HepG2 (cell line): Measurements from ENCODE around the gene CAT. TPM values are rescaled to one million over a fixed set of nuclear protein-coding genes. Genes with fewer than 3 reads are reported as not detected.

Experiments used
- ATAC-seq: fragments of 200-7000 bp; cut with Tn5 transposase; 3 replicates; pipeline ENCODE4 v1.9.1; 2020; ENCODE audit warnings: mild to moderate bottlenecking, moderate library complexity
- BruUV-seq: library from RNA; stranded (reverse); fragments of 400-500 nt; replicated peaks from 2 replicates; lab custom pipeline; 2021; lab: Mats Ljungman, UMichigan
- CTCF ChIA-PET: fragments of 300-600 bp; formaldehyde crosslinking; extraction: SDS; loops from one replicate; lab custom pipeline; 2021; ENCODE audit warnings: low total read pairs, inconsistent platforms, low intra/inter-chr PET ratio; lab: Yijun Ruan, JAX
- POLR2A ChIA-PET: fragments of 350-600 bp; sonication (Branson Sonifier 250); formaldehyde crosslinking; loops from one replicate; lab custom pipeline; 2020; ENCODE audit warnings: antibody characterized with exemption, inconsistent platforms; lab: Yijun Ruan, JAX
- DNase-seq: peaks from one replicate; pipeline ENCODE4 v3.0.0-alpha.2; 2015; ENCODE audit warnings: low spot score
- FAIRE-seq: peaks from 3 replicates; lab custom pipeline; 2011; peaks lifted over from hg19 to GRCh38; lab: Jason Lieb, UNC
- H2AFZ ChIP-seq: one replicate; pipeline ENCODE4 v1.6.1; 2011; ENCODE audit warnings: low read length, inconsistent platforms
- H3K27ac ChIP-seq: fragments of 300-600 bp; 3 replicates; pipeline ENCODE4 v1.8.0; 2011; ENCODE audit warnings: mixed run types, mild to moderate bottlenecking, mixed read lengths, low read length, inconsistent platforms; ENCODE audit not compliant: insufficient read depth; ENCODE audit errors: extremely low read length
- H3K27me3 ChIP-seq, 2 experiments: fragments of 200-600 bp in 1 of 2; 2 replicates in 1 of 2; 3 replicates in 1 of 2; pipeline versions ENCODE4 v1.6.0 to v1.8.0; 2011; ENCODE audit warnings: low read length in 2 of 2, mild to moderate bottlenecking in 2 of 2, moderate library complexity in 2 of 2, inconsistent platforms in 1 of 2; ENCODE audit not compliant: insufficient read depth in 2 of 2, control insufficient read depth in 1 of 2
- H3K36me3 ChIP-seq, 2 experiments: fragments of 200-600 bp in 1 of 2; replicated peaks in 1 of 2; 2 replicates in 1 of 2; 3 replicates in 1 of 2; pipeline versions ENCODE4 v1.5.1 to v1.8.0; 2011; ENCODE audit warnings: low read length in 2 of 2, inconsistent platforms in 1 of 2; ENCODE audit not compliant: insufficient read depth in 2 of 2, control insufficient read depth in 1 of 2
- H3K4me1 ChIP-seq: 2 replicates; pipeline ENCODE4 v1.5.1; 2012; ENCODE audit warnings: low read length, inconsistent platforms; ENCODE audit not compliant: insufficient read depth
- H3K4me2 ChIP-seq: 2 replicates; pipeline ENCODE4 v1.6.0; 2011; ENCODE audit warnings: low read depth, low read length, inconsistent platforms
- H3K4me3 ChIP-seq, 3 experiments: fragments of 200-600 bp in 1 of 3; sonication (generic), shearing (Covaris generic) in 1 of 3; replicated peaks in 1 of 3; 2 replicates each; pipeline ENCODE4 v1.5.1; 2011 to 2016; ENCODE audit warnings: low read length in 3 of 3, inconsistent platforms in 2 of 3, low read depth in 2 of 3, mild to moderate bottlenecking in 2 of 3, control low read depth in 1 of 3, mixed read lengths in 1 of 3; ENCODE audit not compliant: insufficient read depth in 1 of 3
- H3K79me2 ChIP-seq: one replicate; pipeline ENCODE4 v1.6.1; 2011; ENCODE audit warnings: low read length, inconsistent platforms; ENCODE audit not compliant: insufficient read depth
- H3K9ac ChIP-seq: 2 replicates; pipeline ENCODE4 v1.6.0; 2011; ENCODE audit warnings: mild to moderate bottlenecking, low read depth, low read length, inconsistent platforms; ENCODE audit not compliant: insufficient read depth
- H3K9me3 ChIP-seq: 2 replicates; pipeline ENCODE4 v1.5.1; 2012; ENCODE audit warnings: mild to moderate bottlenecking, low read length
- H4K20me1 ChIP-seq: 2 replicates; pipeline ENCODE4 v1.6.0; 2011; ENCODE audit warnings: inconsistent platforms, mild to moderate bottlenecking, low read length, moderate library complexity; ENCODE audit not compliant: insufficient read depth
- CHCHD3 ChIP-seq: sonication (generic); formaldehyde crosslinking; IDR thresholded peaks from 2 replicates; pipeline ENCODE4 v1.8.0; 2022; ENCODE audit warnings: mild to moderate bottlenecking, missing genetic modification reagents, moderate library complexity
- FLYWCH1 ChIP-seq: sonication (generic); formaldehyde crosslinking; IDR thresholded peaks from 2 replicates; pipeline ENCODE4 v1.8.1; 2023; ENCODE audit warnings: mild to moderate bottlenecking, missing genetic modification reagents
- HOXA7 ChIP-seq: sonication (generic); formaldehyde crosslinking; IDR thresholded peaks from 2 replicates; pipeline ENCODE4 v1.8.1; 2022; ENCODE audit warnings: mild to moderate bottlenecking, missing genetic modification reagents, moderate library complexity
- POLR2G ChIP-seq: fragments of 200-400 bp; formaldehyde crosslinking; IDR thresholded peaks from 2 replicates; pipeline ENCODE4 v1.6.1; 2018; ENCODE audit warnings: mild to moderate bottlenecking, low read depth, low read length, moderate library complexity
- RBM39 ChIP-seq: fragments of 200-400 bp; formaldehyde crosslinking; IDR thresholded peaks from one replicate; pipeline ENCODE4 v1.6.1; 2018; ENCODE audit warnings: antibody characterized with exemption, mild to moderate bottlenecking, low read depth, low read length; ENCODE audit not compliant: poor library complexity, severe bottlenecking
- SNAPC2 ChIP-seq: sonication (generic); formaldehyde crosslinking; IDR thresholded peaks from 2 replicates; pipeline ENCODE4 v1.8.1; 2022; ENCODE audit warnings: mild to moderate bottlenecking, missing genetic modification reagents
- SNRNP70 ChIP-seq: fragments of 200-400 bp; formaldehyde crosslinking; IDR thresholded peaks from 2 replicates; pipeline ENCODE4 v1.6.1; 2017; ENCODE audit warnings: mild to moderate bottlenecking, low read depth, low read length, moderate library complexity
- STAG1 ChIP-seq: sonication (generic); formaldehyde crosslinking; IDR thresholded peaks from 2 replicates; pipeline ENCODE4 v1.4.0; 2020; ENCODE audit warnings: missing genetic modification reagents
- ZFP36L2 ChIP-seq: sonication (generic); formaldehyde crosslinking; IDR thresholded peaks from 2 replicates; pipeline ENCODE4 v1.4.0; 2020; ENCODE audit warnings: missing genetic modification reagents
- ZNF253 ChIP-seq: sonication (generic); formaldehyde crosslinking; IDR thresholded peaks from 2 replicates; pipeline ENCODE4 v1.8.0; 2022; ENCODE audit warnings: mild to moderate bottlenecking, missing genetic modification reagents, borderline replicate concordance
- ZNF318 ChIP-seq: sonication (generic); formaldehyde crosslinking; IDR thresholded peaks from 2 replicates; pipeline ENCODE4 v1.4.0; 2020; ENCODE audit warnings: mild to moderate bottlenecking, missing genetic modification reagents
- ZNF576 ChIP-seq: sonication (generic); formaldehyde crosslinking; IDR thresholded peaks from 2 replicates; pipeline ENCODE4 v1.4.0; 2020; ENCODE audit warnings: mild to moderate bottlenecking, missing genetic modification reagents
- ZNF597 ChIP-seq: sonication (generic); formaldehyde crosslinking; IDR thresholded peaks from 2 replicates; pipeline ENCODE4 v1.5.0; 2020; ENCODE audit warnings: missing genetic modification reagents
- ZNF672 ChIP-seq: sonication (generic); formaldehyde crosslinking; IDR thresholded peaks from 2 replicates; pipeline ENCODE4 v1.8.1; 2022; ENCODE audit warnings: missing genetic modification reagents
- ZNF713 ChIP-seq: sonication (generic); formaldehyde crosslinking; IDR thresholded peaks from 2 replicates; pipeline ENCODE4 v1.4.0; 2020; ENCODE audit warnings: mild to moderate bottlenecking, missing genetic modification reagents
- ZNF782 ChIP-seq: sonication (generic); formaldehyde crosslinking; IDR thresholded peaks from 2 replicates; pipeline ENCODE4 v1.4.0; 2020; ENCODE audit warnings: missing genetic modification reagents, mild to moderate bottlenecking, borderline replicate concordance
- ZZZ3 ChIP-seq: sonication (generic); formaldehyde crosslinking; IDR thresholded peaks from 2 replicates; pipeline ENCODE4 v1.4.0; 2020; ENCODE audit warnings: missing genetic modification reagents, mild to moderate bottlenecking, borderline replicate concordance
- WGBS: methylation state at CpG from one replicate; pipeline ENCODE4 v1.1.6; 2017; ENCODE audit warnings: low lambda C conversion rate; 5-methylcytosine and 5-hydroxymethylcytosine counted together
- in situ Hi-C: cut with HindIII; loops from 2 replicates; pipeline ENCODE4 v1.10.0; 2017; ENCODE audit warnings: low pct_unique_long_range_greater_than_20kb; ENCODE audit not compliant: extremely low pct_ligation_motif_present
- intact Hi-C: fragments of 100-400 bp; cut with micrococcal nuclease; formaldehyde crosslinking; loops from one replicate; pipeline ENCODE4 v1.10.0; 2022; ENCODE audit not compliant: unreplicated experiment
- polyA plus RNA-seq, 8 experiments: library from polyadenylated mRNA; depleted of rRNA in 3 of 8; stranded (reverse) in 7 of 8; unstranded in 1 of 8; fragments of >200 nt; fragmentation: Illumina TruSeq in 4 of 8; extraction: Trizol in 4 of 8; gene quantifications; 2 replicates each; pipeline versions ENCODE4 v1.2.1 to v1.2.3, GENCODE V29; 2011 to 2016; ENCODE audit warnings: low read depth in 4 of 8, missing spikeins in 1 of 8, mixed read lengths in 1 of 8; ENCODE audit not compliant: insufficient read depth in 1 of 8
- total RNA-seq, 5 experiments: library from RNA; depleted of rRNA; stranded (reverse); fragments of >200 nt; fragmentation: Illumina TruSeq; extraction: Trizol; gene quantifications; 2 replicates each; pipeline ENCODE4 v1.2.3, GENCODE V29; 2016; ENCODE audit warnings: low read depth in 1 of 5

Gene CAT
- total and polyA plus RNA-seq, 2 of the 13 experiments (the other 11 are each of a cell fraction or from before 2014, with no cell fraction given): 107 to 136 TPM

- Histone ChIP-seq H2AFZ (no peak overlapping the region), H3K27ac (no peak overlapping the region), H3K79me2 (no peaks in the 10 kb centered on the region), H3K9me3 (no peaks in the 10 kb centered on the region), H3K9ac (no peak overlapping the region), H3K4me2 (no peak overlapping the region), H4K20me1 (no peaks in the 10 kb centered on the region), H3K4me1 (peaks cover 68% of the 10 kb centered on the region), H3K36me3 (no peaks in the 10 kb centered on the region), H3K4me3 (no peak overlapping the region), H3K27me3 (no peaks in the 10 kb centered on the region; a peak in 1 of 5 replicates)
- no TSS peak for BruUV-seq
- FAIRE-seq (no peak), ATAC-seq (no peak), DNase-seq (no peak)
- in situ Hi-C loops (no loop called here), intact Hi-C loops (no loop called here)
- WGBS: 39% methylated on average over 5 of the region's 5 CpGs
- ChIA-PET POLR2A (no interaction called here), CTCF (no interaction called here)
- TF ChIP-seq SNRNP70 (no peak), HOXA7 (CRISPR knock-in tag) (no peak), STAG1 (CRISPR knock-in tag) (no peak), CHCHD3 (CRISPR knock-in tag) (no peak), SNAPC2 (no peak), RBM39 (no peak), ZZZ3 (CRISPR knock-in tag) (no peak), ZNF672 (CRISPR knock-in tag) (no peak), ZNF318 (CRISPR knock-in tag) (no peak), ZNF253 (no peak), ZNF576 (no peak), ZNF597 (CRISPR knock-in tag) (no peak), POLR2G (no peak), ZFP36L2 (no peak), FLYWCH1 (CRISPR knock-in tag) (no peak), ZNF713 (no peak), ZNF782 (CRISPR knock-in tag) (no peak)
Measured at GRCh38 chr11:34509336-34509876, 70.7 kb downstream of the CAT start.
